IMR-90 (cell line): ENCODE measurements around the gene AVPR1B. TPM values are rescaled to one million over a fixed set of nuclear protein-coding genes. Genes with fewer than 3 reads are reported as not detected.

ENCODE experiments used
- ATAC-seq: fragments of 200-7000 bp; cut with Tn5 transposase; 2 replicates; pipeline ENCODE4 v1.9.1; 2020; ENCODE audit warnings: low read depth, mild to moderate bottlenecking, moderate library complexity
- BruUV-seq: library from RNA; stranded (reverse); fragments of 400-500 nt; replicated peaks from 2 replicates; lab custom pipeline; 2021; lab: Mats Ljungman, UMichigan
- CTCF ChIA-PET: fragments of 300-600 bp; formaldehyde crosslinking; extraction: SDS; loops from one replicate; lab custom pipeline; 2021; ENCODE audit warnings: antibody characterized with exemption; lab: Yijun Ruan, JAX
- POLR2A ChIA-PET: fragments of 300-600 bp; sonication (Branson Sonifier 250); formaldehyde crosslinking; loops from one replicate; lab custom pipeline; 2022; ENCODE audit warnings: antibody characterized with exemption; ENCODE audit not compliant: unreplicated experiment; lab: Charles Lee
- DNase-seq: peaks from one replicate; pipeline ENCODE4 v3.0.0; 2013
- H2AFZ ChIP-seq: replicated peaks from 2 replicates; pipeline ENCODE3; 2013; ENCODE audit warnings: low read length, mild to moderate bottlenecking; ENCODE audit not compliant: poor library complexity
- H2AK5ac ChIP-seq: 2 replicates; pipeline ENCODE4 v1.6.1; 2013; ENCODE audit warnings: low read depth, low read length, inconsistent platforms
- H2AK9ac ChIP-seq: replicated peaks from 2 replicates; pipeline ENCODE3; 2013; ENCODE audit warnings: mild to moderate bottlenecking, low read depth, low read length, moderate library complexity; ENCODE audit not compliant: poor library complexity
- H2BK120ac ChIP-seq: 2 replicates; pipeline ENCODE4 v1.6.1; 2013; ENCODE audit warnings: low read depth, low read length, inconsistent platforms
- H2BK15ac ChIP-seq: 3 replicates; pipeline ENCODE4 v1.6.1; 2013; ENCODE audit warnings: low read depth, low read length, inconsistent platforms
- H2BK20ac ChIP-seq: 2 replicates; pipeline ENCODE4 v1.6.1; 2013; ENCODE audit warnings: low read depth, mild to moderate bottlenecking, inconsistent platforms, low read length, moderate library complexity
- H2BK5ac ChIP-seq: 2 replicates; pipeline ENCODE4 v1.6.1; 2013; ENCODE audit warnings: mild to moderate bottlenecking, low read depth, low read length, inconsistent platforms; ENCODE audit not compliant: poor library complexity, severe bottlenecking
- H3K14ac ChIP-seq: replicated peaks from 2 replicates; pipeline ENCODE4 v1.6.1; 2013; ENCODE audit warnings: low read depth, low read length, inconsistent platforms
- H3K18ac ChIP-seq: 2 replicates; pipeline ENCODE4 v1.6.1; 2013; ENCODE audit warnings: low read depth, low read length, control low read depth
- H3K23ac ChIP-seq: 2 replicates; pipeline ENCODE4 v1.6.1; 2013; ENCODE audit warnings: low read depth, low read length, inconsistent platforms
- H3K27ac ChIP-seq: 2 replicates; pipeline ENCODE4 v1.5.1; 2013; ENCODE audit warnings: mild to moderate bottlenecking, control low read depth, low read length; ENCODE audit not compliant: insufficient read depth
- H3K27me3 ChIP-seq: 2 replicates; pipeline ENCODE4 v1.6.1; 2013; ENCODE audit warnings: low read length; ENCODE audit not compliant: control insufficient read depth, insufficient read depth
- H3K36me3 ChIP-seq: 2 replicates; pipeline ENCODE4 v1.6.1; 2013; ENCODE audit warnings: low read length, mixed read lengths; ENCODE audit not compliant: control insufficient read depth, insufficient read depth
- H3K4ac ChIP-seq: 2 replicates; pipeline ENCODE4 v1.6.1; 2013; ENCODE audit warnings: low read depth, low read length, inconsistent platforms
- H3K4me1 ChIP-seq: 2 replicates; pipeline ENCODE4 v1.6.1; 2013; ENCODE audit warnings: low read length, mixed read lengths; ENCODE audit not compliant: control insufficient read depth, insufficient read depth
- H3K4me2 ChIP-seq: 2 replicates; pipeline ENCODE4 v1.6.1; 2013; ENCODE audit warnings: low read depth, mild to moderate bottlenecking, control low read depth, low read length, moderate library complexity
- H3K4me3 ChIP-seq: 2 replicates; pipeline ENCODE4 v1.5.1; 2013; ENCODE audit warnings: low read depth, mild to moderate bottlenecking, control low read depth, low read length, moderate library complexity; ENCODE audit not compliant: insufficient read depth
- H3K56ac ChIP-seq: 2 replicates; pipeline ENCODE4 v1.6.1; 2013; ENCODE audit warnings: low read length, inconsistent platforms; ENCODE audit not compliant: insufficient read depth; ENCODE audit errors: extremely low read depth
- H3K79me1 ChIP-seq, 2 experiments: 2 replicates each; pipeline ENCODE4 v1.6.1; 2013; ENCODE audit warnings: low read length in 2 of 2, inconsistent platforms in 1 of 2, low read depth in 1 of 2
- H3K9ac ChIP-seq: 2 replicates; pipeline ENCODE4 v1.6.1; 2013; ENCODE audit warnings: low read depth, low read length, control low read depth
- H3K9me1 ChIP-seq: 2 replicates; pipeline ENCODE4 v1.6.1; 2013; ENCODE audit warnings: low read length, inconsistent platforms; ENCODE audit not compliant: insufficient read depth
- H3K9me3 ChIP-seq: 2 replicates; pipeline ENCODE4 v1.6.1; 2013; ENCODE audit warnings: low read length; ENCODE audit not compliant: control insufficient read depth, insufficient read depth
- H4K20me1 ChIP-seq: 2 replicates; pipeline ENCODE4 v1.6.1; 2013; ENCODE audit warnings: low read length, inconsistent platforms; ENCODE audit not compliant: insufficient read depth
- H4K5ac ChIP-seq: 2 replicates; pipeline ENCODE4 v1.6.1; 2013; ENCODE audit warnings: mild to moderate bottlenecking, low read depth, low read length, control low read depth
- H4K8ac ChIP-seq, 2 experiments: 2 replicates each; pipeline ENCODE4 v1.6.1; 2013; ENCODE audit warnings: low read depth in 2 of 2, low read length in 2 of 2, control low read depth in 1 of 2, inconsistent platforms in 1 of 2
- H4K91ac ChIP-seq: 2 replicates; pipeline ENCODE4 v1.6.1; 2013; ENCODE audit warnings: low read depth, low read length, inconsistent platforms; ENCODE audit not compliant: insufficient read depth
- BHLHE40 ChIP-seq: fragments of 150-350 bp; IDR thresholded peaks from 2 replicates; pipeline ENCODE4 v1.6.1; 2016; ENCODE audit warnings: mild to moderate bottlenecking, low read depth, low read length
- CHD1 ChIP-seq: IDR thresholded peaks from 2 replicates; pipeline ENCODE4 v1.6.1; 2012; ENCODE audit warnings: low read depth, low read length, improper control_type of control experiment
- FOS ChIP-seq: fragments of 150-350 bp; IDR thresholded peaks from 2 replicates; pipeline ENCODE4 v1.6.1; 2016; ENCODE audit warnings: low read depth, low read length
- MXI1 ChIP-seq: IDR thresholded peaks from 2 replicates; pipeline ENCODE4 v1.6.1; 2012; ENCODE audit warnings: low read depth, mild to moderate bottlenecking, low read length, moderate library complexity, borderline replicate concordance
- POLR2A ChIP-seq: IDR thresholded peaks from 2 replicates; pipeline ENCODE4 v1.6.1; 2012; ENCODE audit warnings: mild to moderate bottlenecking, low read depth, low read length
- RCOR1 ChIP-seq: IDR thresholded peaks from 2 replicates; pipeline ENCODE4 v1.6.1; 2012; ENCODE audit warnings: mild to moderate bottlenecking, low read length, improper control_type of control experiment; ENCODE audit not compliant: insufficient replicate concordance
- RFX5 ChIP-seq: IDR thresholded peaks from 2 replicates; pipeline ENCODE4 v1.8.0; 2012; ENCODE audit warnings: low read depth, mild to moderate bottlenecking, low read length, moderate library complexity
- SMC3 ChIP-seq: fragments of 150-350 bp; IDR thresholded peaks from 2 replicates; pipeline ENCODE4 v1.6.1; 2016; ENCODE audit warnings: low read depth, mild to moderate bottlenecking, antibody characterized with exemption, low read length, moderate library complexity
- WGBS, 2 experiments: methylation state at CpG; one replicate each; pipeline versions ENCODE4 v1.1.5 to v1.1.7; 2013; ENCODE audit warnings: missing lambda C conversion rate in 2 of 2; ENCODE audit not compliant: insufficient read length in 1 of 2; ENCODE audit errors: extremely low coverage in 2 of 2; 5-methylcytosine and 5-hydroxymethylcytosine counted together
- dilution Hi-C: fragments of 300-500 bp; cut with HindIII; formaldehyde crosslinking; loops from one replicate; pipeline ENCODE4 v1.14.3; 2018; ENCODE audit warnings: low sequenced_read_pairs; ENCODE audit not compliant: unreplicated experiment
- in situ Hi-C: fragments of 300-500 bp; cut with MboI; formaldehyde crosslinking; loops from 3 replicates; pipeline ENCODE4 v1.14.3; 2019; ENCODE audit warnings: low sequenced_read_pairs, inconsistent platforms, mixed read lengths
- intact Hi-C: fragments of 100-400 bp; cut with micrococcal nuclease; formaldehyde crosslinking; loops from 2 replicates; pipeline ENCODE4 v1.10.0; 2022
- polyA plus RNA-seq, 3 experiments: library from polyadenylated mRNA; depleted of rRNA; stranded (reverse); fragments of >200 nt; gene quantifications; 2 replicates each; pipeline ENCODE4 v1.2.3, GENCODE V29; 2012; ENCODE audit warnings: low replicate concordance in 1 of 3
- total RNA-seq: library from RNA; depleted of rRNA; stranded (reverse); fragments of >200 nt; gene quantifications from 2 replicates; pipeline ENCODE4 v1.2.3, GENCODE V29; 2012
- TF ChIP-seq, protein P1 (sequence below): fragments of 150-350 bp; IDR thresholded peaks from 2 replicates; pipeline ENCODE4 v1.6.1; 2016; ENCODE audit warnings: low read depth, mild to moderate bottlenecking, low read length, moderate library complexity, borderline replicate concordance

Gene AVPR1B
- total and polyA plus RNA-seq, 2 of the 4 experiments (the other 2 are of a cell fraction), result not detected

DNA sequence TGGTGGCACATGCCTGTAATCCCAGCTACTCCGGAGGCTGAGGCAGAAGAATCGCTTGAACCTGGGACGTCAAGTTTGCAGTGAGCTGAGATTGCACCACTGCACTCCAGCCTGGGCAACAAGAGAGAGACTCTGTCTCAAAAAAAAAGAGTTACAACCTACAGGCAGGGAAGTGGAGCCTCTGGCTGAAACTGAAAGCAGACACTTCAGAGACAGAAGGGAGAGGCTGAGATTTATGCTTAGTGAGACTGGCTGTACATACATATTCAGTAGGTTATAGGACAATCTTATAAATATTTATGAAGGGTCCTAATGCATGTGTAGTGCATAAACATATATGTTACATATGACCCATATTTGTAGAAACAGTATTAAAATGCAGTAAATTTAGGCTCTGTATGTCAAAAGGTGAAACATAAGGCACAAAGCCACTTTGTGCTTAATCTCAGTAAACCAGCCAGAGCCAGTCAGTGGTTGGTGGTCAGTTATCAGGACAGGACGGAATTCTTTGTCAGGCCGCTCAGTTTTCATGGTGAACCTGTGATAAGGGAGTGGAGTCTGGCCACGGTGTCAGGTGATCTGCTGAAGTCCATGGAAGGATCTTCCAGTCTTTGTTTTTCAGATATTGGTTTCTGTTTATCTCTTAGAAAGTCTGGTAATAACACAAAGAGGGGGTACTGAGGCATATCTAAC lies 50.6 kb downstream of the AVPR1B start:
- Histone ChIP-seq H3K9ac (no peak overlapping the region), H4K20me1 (no peaks in the 10 kb centered on the region), H2BK20ac (no peak overlapping the region), H3K56ac (no peak overlapping the region), H2BK5ac (no peak overlapping the region), H4K5ac (no peak overlapping the region), H3K36me3 (no peaks in the 10 kb centered on the region), H3K9me3 (no peaks in the 10 kb centered on the region), H4K91ac (no peak overlapping the region), H3K18ac (no peak overlapping the region), H2AK9ac (no peak overlapping the region), H3K4me3 (no peak overlapping the region), H2BK120ac (no peak overlapping the region), H3K4me2 (no peak overlapping the region), H3K79me1 (no peaks in the 10 kb centered on the region), H2BK15ac (no peak overlapping the region), H3K14ac (no peak overlapping the region), H3K9me1 (no peaks in the 10 kb centered on the region), H3K4me1 (no peaks in the 10 kb centered on the region), H3K27ac (no peak overlapping the region), H2AFZ (no peak overlapping the region), H3K4ac (no peak overlapping the region), H4K8ac (no peak overlapping the region), H3K27me3 (peaks cover 31% of the 10 kb centered on the region), H3K23ac (no peak overlapping the region), H2AK5ac (no peak overlapping the region)
- WGBS, 2 experiments, result 11% methylated on average over 3 of the region's 6 CpGs; no CpG with 5 or more reads in 1 of the 2 experiments
- DNase-seq, result no peak
- intact Hi-C loops, result no loop called here
- POLR2A ChIA-PET, result no interaction called here
- ATAC-seq, result no peak
- dilution Hi-C loops, result no loop called here
- TF ChIP-seq POLR2A (no peak), MXI1 (no peak), SMC3 (no peak), RCOR1 (no peak), BHLHE40 (no peak), CHD1 (no peak), FOS (no peak), RFX5 (no peak)
- TF ChIP-seq, protein P1, sequence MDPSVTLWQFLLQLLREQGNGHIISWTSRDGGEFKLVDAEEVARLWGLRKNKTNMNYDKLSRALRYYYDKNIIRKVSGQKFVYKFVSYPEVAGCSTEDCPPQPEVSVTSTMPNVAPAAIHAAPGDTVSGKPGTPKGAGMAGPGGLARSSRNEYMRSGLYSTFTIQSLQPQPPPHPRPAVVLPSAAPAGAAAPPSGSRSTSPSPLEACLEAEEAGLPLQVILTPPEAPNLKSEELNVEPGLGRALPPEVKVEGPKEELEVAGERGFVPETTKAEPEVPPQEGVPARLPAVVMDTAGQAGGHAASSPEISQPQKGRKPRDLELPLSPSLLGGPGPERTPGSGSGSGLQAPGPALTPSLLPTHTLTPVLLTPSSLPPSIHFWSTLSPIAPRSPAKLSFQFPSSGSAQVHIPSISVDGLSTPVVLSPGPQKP, result no peak
- in situ Hi-C loops, result no loop called here
- CTCF ChIA-PET, result no interaction called here
- no TSS peak for BruUV-seq
